Measurements from ENCODE around the gene EVPL. TPM values are rescaled to one million over a fixed set of nuclear protein-coding genes. Genes with fewer than 3 reads are reported as not detected.
A peak's percentile ranks its signal among the peaks of the same experiment; 100 is the strongest.

EVPL gene
- total and polyA plus RNA-seq, 2 of the 13 experiments (the other 11 are each of a cell fraction or from before 2014, with no cell fraction given): 2.1 to 8.2 TPM

DNA sequence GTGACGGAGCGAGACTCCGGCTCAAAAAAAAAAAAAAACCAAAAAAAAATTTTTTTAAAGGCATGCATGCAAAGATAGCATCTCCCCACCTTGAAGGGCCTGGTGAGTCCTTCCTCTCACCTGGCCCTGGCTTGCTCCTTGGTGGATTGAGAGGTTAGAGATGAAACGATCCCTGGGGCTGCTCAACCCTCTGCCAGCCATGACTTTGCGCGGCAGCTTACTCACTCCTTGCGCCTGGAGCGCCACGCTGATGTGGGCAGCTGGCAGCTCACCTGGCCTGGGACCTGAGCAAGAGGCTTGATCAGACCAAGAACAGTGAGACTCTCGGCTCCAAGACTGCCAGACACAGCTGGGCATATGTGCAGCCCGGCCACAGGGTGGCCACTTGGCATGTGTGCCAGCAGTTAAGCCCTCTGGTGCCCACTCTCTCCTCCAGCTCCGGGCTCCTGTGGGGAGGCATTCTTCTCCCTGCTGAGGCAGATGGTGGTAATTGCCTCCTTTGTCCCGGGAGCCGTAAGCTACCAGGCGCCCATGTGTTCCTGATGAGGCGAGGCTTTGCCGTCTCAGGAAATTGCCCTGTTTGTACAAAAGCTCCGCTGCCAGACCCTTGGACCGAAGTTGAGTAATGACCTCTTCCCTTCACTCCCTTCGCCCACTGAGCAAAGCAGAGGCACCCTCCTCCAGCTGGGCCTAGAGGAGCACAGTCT is 5.1 kb upstream of the EVPL start (continued):
- TF ChIP-seq, protein P1, sequence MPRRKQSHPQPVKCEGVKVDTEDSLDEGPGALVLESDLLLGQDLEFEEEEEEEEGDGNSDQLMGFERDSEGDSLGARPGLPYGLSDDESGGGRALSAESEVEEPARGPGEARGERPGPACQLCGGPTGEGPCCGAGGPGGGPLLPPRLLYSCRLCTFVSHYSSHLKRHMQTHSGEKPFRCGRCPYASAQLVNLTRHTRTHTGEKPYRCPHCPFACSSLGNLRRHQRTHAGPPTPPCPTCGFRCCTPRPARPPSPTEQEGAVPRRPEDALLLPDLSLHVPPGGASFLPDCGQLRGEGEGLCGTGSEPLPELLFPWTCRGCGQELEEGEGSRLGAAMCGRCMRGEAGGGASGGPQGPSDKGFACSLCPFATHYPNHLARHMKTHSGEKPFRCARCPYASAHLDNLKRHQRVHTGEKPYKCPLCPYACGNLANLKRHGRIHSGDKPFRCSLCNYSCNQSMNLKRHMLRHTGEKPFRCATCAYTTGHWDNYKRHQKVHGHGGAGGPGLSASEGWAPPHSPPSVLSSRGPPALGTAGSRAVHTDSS (CRISPR knock-in tag; conservative IDR thresholded peaks at IDR 0.05): no peak
- TF ChIP-seq ZNF3 (CRISPR knock-in tag; IDR thresholded peaks at IDR 0.05) (no peak), ZNF317 (CRISPR knock-in tag; IDR thresholded peaks at IDR 0.05) (peak; percentile 28; the same call in 1 of the 2 replicates), YEATS2 (CRISPR knock-in tag; IDR thresholded peaks at IDR 0.05; ENCODE audit: borderline replicate concordance) (peak; percentile 68), MTA1 (CRISPR knock-in tag; IDR thresholded peaks at IDR 0.05; ENCODE audit: borderline replicate concordance) (peak; percentile 60; the same call in 1 of the 2 replicates), GATAD2A (CRISPR knock-in tag; IDR thresholded peaks at IDR 0.05) (peak; percentile 91), KDM5B (CRISPR knock-in tag; IDR thresholded peaks at IDR 0.05; ENCODE audit: borderline replicate concordance) (peak; percentile 80; the same call in 1 of the 2 replicates), BHLHE40 (IDR thresholded peaks at IDR 0.05; ENCODE audit: low read length) (no peak), NRL (CRISPR knock-in tag; IDR thresholded peaks at IDR 0.05; ENCODE audit: borderline replicate concordance) (peak; percentile 81; the same call in 1 of the 2 replicates), SMAD1 (CRISPR knock-in tag; IDR thresholded peaks at IDR 0.05; ENCODE audit: borderline replicate concordance, low read depth) (no peak)
- TF ChIP-seq, protein P2, sequence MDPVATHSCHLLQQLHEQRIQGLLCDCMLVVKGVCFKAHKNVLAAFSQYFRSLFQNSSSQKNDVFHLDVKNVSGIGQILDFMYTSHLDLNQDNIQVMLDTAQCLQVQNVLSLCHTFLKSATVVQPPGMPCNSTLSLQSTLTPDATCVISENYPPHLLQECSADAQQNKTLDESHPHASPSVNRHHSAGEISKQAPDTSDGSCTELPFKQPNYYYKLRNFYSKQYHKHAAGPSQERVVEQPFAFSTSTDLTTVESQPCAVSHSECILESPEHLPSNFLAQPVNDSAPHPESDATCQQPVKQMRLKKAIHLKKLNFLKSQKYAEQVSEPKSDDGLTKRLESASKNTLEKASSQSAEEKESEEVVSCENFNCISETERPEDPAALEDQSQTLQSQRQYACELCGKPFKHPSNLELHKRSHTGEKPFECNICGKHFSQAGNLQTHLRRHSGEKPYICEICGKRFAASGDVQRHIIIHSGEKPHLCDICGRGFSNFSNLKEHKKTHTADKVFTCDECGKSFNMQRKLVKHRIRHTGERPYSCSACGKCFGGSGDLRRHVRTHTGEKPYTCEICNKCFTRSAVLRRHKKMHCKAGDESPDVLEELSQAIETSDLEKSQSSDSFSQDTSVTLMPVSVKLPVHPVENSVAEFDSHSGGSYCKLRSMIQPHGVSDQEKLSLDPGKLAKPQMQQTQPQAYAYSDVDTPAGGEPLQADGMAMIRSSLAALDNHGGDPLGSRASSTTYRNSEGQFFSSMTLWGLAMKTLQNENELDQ (CRISPR knock-in tag; IDR thresholded peaks at IDR 0.05; ENCODE audit: borderline replicate concordance): no peak
- TF ChIP-seq, protein P3, sequence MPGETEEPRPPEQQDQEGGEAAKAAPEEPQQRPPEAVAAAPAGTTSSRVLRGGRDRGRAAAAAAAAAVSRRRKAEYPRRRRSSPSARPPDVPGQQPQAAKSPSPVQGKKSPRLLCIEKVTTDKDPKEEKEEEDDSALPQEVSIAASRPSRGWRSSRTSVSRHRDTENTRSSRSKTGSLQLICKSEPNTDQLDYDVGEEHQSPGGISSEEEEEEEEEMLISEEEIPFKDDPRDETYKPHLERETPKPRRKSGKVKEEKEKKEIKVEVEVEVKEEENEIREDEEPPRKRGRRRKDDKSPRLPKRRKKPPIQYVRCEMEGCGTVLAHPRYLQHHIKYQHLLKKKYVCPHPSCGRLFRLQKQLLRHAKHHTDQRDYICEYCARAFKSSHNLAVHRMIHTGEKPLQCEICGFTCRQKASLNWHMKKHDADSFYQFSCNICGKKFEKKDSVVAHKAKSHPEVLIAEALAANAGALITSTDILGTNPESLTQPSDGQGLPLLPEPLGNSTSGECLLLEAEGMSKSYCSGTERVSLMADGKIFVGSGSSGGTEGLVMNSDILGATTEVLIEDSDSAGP (CRISPR knock-in tag; IDR thresholded peaks at IDR 0.05; ENCODE audit: borderline replicate concordance): peak; percentile 84
- TF ChIP-seq, protein P4, sequence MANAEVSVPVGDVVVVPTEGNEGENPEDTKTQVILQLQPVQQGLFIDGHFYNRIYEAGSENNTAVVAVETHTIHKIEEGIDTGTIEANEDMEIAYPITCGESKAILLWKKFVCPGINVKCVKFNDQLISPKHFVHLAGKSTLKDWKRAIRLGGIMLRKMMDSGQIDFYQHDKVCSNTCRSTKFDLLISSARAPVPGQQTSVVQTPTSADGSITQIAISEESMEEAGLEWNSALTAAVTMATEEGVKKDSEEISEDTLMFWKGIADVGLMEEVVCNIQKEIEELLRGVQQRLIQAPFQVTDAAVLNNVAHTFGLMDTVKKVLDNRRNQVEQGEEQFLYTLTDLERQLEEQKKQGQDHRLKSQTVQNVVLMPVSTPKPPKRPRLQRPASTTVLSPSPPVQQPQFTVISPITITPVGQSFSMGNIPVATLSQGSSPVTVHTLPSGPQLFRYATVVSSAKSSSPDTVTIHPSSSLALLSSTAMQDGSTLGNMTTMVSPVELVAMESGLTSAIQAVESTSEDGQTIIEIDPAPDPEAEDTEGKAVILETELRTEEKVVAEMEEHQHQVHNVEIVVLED (CRISPR knock-in tag; IDR thresholded peaks at IDR 0.05; ENCODE audit: borderline replicate concordance): no peak; the same call in 1 of the 2 replicates
- TF ChIP-seq, protein P5, sequence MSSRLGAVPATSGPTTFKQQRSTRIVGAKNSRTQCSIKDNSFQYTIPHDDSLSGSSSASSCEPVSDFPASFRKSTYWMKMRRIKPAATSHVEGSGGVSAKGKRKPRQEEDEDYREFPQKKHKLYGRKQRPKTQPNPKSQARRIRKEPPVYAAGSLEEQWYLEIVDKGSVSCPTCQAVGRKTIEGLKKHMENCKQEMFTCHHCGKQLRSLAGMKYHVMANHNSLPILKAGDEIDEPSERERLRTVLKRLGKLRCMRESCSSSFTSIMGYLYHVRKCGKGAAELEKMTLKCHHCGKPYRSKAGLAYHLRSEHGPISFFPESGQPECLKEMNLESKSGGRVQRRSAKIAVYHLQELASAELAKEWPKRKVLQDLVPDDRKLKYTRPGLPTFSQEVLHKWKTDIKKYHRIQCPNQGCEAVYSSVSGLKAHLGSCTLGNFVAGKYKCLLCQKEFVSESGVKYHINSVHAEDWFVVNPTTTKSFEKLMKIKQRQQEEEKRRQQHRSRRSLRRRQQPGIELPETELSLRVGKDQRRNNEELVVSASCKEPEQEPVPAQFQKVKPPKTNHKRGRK (CRISPR knock-in tag; IDR thresholded peaks at IDR 0.05): no peak
- TF ChIP-seq, protein P6, sequence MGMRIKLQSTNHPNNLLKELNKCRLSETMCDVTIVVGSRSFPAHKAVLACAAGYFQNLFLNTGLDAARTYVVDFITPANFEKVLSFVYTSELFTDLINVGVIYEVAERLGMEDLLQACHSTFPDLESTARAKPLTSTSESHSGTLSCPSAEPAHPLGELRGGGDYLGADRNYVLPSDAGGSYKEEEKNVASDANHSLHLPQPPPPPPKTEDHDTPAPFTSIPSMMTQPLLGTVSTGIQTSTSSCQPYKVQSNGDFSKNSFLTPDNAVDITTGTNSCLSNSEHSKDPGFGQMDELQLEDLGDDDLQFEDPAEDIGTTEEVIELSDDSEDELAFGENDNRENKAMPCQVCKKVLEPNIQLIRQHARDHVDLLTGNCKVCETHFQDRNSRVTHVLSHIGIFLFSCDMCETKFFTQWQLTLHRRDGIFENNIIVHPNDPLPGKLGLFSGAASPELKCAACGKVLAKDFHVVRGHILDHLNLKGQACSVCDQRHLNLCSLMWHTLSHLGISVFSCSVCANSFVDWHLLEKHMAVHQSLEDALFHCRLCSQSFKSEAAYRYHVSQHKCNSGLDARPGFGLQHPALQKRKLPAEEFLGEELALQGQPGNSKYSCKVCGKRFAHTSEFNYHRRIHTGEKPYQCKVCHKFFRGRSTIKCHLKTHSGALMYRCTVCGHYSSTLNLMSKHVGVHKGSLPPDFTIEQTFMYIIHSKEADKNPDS (CRISPR knock-in tag; IDR thresholded peaks at IDR 0.05): no peak

Data from HepG2 (cell line).